Left lung (tissue), 10 donors: ENCODE results near the gene SORCS1. TPM values are rescaled to one million over a fixed set of nuclear protein-coding genes. Genes with fewer than 3 reads are reported as not detected.

Experiments used
- ATAC-seq: fragments of 200-7000 bp; cut with Tn5 transposase; one replicate; pipeline ENCODE4 v1.9.1; 2020; ENCODE audit warnings: moderate library complexity
- DNase-seq, 4 donors: peaks; one replicate each; pipeline ENCODE4 v3.0.0-alpha.2; 2013 to 2020
- H3K27ac ChIP-seq, 2 donors: fragments of 200-600 bp; sonication (generic) in 1 of 2; one replicate each; pipeline versions ENCODE4 v1.5.0 to v1.8.0; 2020 to 2021
- H3K27me3 ChIP-seq, 2 donors: fragments of 200-600 bp; sonication (generic) in 1 of 2; one replicate each; pipeline versions ENCODE4 v1.5.0 to v1.8.0; 2020 to 2021
- H3K36me3 ChIP-seq, 2 donors: fragments of 200-600 bp; sonication (generic) in 1 of 2; one replicate each; pipeline versions ENCODE4 v1.5.0 to v1.8.0; 2020 to 2021
- H3K4me1 ChIP-seq, 2 donors: fragments of 200-600 bp; one replicate each; pipeline ENCODE4 v1.8.0; 2021
- H3K4me3 ChIP-seq, 2 donors: fragments of 200-600 bp; sonication (generic) in 1 of 2; one replicate each; pipeline versions ENCODE4 v1.5.0 to v1.8.0; 2020 to 2021; ENCODE audit warnings: mild to moderate bottlenecking in 1 of 2
- H3K9me3 ChIP-seq, 2 donors: fragments of 200-600 bp; sonication (generic) in 1 of 2; one replicate each; pipeline versions ENCODE4 v1.5.0 to v1.8.0; 2020 to 2021
- intact Hi-C, 2 donors: fragments of 100-400 bp; cut with DNase I; formaldehyde crosslinking; loops; one replicate each; pipeline versions ENCODE4 v1.11.2 to v1.14.2; 2022
- polyA plus RNA-seq, 6 donors: library from polyadenylated mRNA; unstranded; fragments of 120-200 nt; gene quantifications; one replicate each; pipeline ENCODE4 v1.2.1, GENCODE V29; 2013; ENCODE audit not compliant: insufficient read length in 6 of 6
- total RNA-seq, 2 donors: library from RNA; stranded (reverse); fragmentation: NEBNext Ultra II Directional; extraction: Animal tissue kit (Norgen Biotek cat#: 25700); gene quantifications; one replicate each; pipeline ENCODE4 v1.2.1, GENCODE V29; 2021
- TF ChIP-seq, protein P1 (sequence below), 2 donors: fragments of 200-600 bp; sonication (generic) in 1 of 2; IDR thresholded peaks; one replicate each; pipeline versions ENCODE4 v1.5.0 to v1.8.0; 2021; ENCODE audit warnings: antibody characterized with exemption in 2 of 2
- donor health status: DM: no; HTN: yes; CAD: no.
- donor health status: DM: no; HTN: no; CAD: no.

Gene SORCS1
- total and polyA plus RNA-seq, 8 donors: 0.03 to 0.72 (median 0.21) TPM

DNA sequence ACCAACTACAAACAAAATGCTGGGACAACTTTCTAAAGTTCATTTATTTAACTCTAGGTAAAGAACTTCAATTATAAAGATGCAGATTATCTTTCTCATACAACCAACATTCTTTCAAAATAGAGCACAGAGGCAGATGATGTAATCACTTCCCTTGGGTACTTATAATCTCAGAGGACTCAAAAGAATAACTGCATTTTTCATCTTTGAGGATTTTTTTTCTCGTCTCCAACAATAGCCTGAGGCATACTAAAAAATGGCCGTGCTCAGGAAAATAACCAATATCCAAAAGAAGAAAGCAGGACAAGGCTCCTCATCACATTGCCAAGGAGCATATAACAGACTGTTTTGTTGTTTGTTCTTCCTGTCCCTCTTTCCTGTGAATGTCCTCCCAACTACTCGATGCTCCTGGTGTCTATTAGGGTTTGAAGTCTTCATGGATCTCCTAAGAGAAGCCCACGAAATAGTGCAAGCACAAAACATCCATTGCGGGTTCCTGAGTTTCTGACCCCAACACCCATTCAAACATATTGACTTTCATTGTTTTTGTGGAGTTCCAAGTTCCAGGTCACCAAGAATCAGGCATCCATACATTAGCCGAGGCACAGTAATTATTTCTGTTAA lies 182.9 kb downstream of the SORCS1 start:
- no peak for DNase-seq
- ATAC-seq: no peak
- no peaks in the 10 kb centered on the region for H3K27me3 ChIP-seq
- H3K4me3 ChIP-seq: no peak overlapping the region
- H3K9me3 ChIP-seq: no peaks in the 10 kb centered on the region
- intact Hi-C loops: no loop called here
- no peak overlapping the region for H3K27ac ChIP-seq
- H3K4me1 ChIP-seq: no peaks in the 10 kb centered on the region
- H3K36me3 ChIP-seq: no peaks in the 10 kb centered on the region
- TF ChIP-seq, protein P1, sequence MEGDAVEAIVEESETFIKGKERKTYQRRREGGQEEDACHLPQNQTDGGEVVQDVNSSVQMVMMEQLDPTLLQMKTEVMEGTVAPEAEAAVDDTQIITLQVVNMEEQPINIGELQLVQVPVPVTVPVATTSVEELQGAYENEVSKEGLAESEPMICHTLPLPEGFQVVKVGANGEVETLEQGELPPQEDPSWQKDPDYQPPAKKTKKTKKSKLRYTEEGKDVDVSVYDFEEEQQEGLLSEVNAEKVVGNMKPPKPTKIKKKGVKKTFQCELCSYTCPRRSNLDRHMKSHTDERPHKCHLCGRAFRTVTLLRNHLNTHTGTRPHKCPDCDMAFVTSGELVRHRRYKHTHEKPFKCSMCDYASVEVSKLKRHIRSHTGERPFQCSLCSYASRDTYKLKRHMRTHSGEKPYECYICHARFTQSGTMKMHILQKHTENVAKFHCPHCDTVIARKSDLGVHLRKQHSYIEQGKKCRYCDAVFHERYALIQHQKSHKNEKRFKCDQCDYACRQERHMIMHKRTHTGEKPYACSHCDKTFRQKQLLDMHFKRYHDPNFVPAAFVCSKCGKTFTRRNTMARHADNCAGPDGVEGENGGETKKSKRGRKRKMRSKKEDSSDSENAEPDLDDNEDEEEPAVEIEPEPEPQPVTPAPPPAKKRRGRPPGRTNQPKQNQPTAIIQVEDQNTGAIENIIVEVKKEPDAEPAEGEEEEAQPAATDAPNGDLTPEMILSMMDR (IDR thresholded peaks at IDR 0.05): no peak

DNA sequence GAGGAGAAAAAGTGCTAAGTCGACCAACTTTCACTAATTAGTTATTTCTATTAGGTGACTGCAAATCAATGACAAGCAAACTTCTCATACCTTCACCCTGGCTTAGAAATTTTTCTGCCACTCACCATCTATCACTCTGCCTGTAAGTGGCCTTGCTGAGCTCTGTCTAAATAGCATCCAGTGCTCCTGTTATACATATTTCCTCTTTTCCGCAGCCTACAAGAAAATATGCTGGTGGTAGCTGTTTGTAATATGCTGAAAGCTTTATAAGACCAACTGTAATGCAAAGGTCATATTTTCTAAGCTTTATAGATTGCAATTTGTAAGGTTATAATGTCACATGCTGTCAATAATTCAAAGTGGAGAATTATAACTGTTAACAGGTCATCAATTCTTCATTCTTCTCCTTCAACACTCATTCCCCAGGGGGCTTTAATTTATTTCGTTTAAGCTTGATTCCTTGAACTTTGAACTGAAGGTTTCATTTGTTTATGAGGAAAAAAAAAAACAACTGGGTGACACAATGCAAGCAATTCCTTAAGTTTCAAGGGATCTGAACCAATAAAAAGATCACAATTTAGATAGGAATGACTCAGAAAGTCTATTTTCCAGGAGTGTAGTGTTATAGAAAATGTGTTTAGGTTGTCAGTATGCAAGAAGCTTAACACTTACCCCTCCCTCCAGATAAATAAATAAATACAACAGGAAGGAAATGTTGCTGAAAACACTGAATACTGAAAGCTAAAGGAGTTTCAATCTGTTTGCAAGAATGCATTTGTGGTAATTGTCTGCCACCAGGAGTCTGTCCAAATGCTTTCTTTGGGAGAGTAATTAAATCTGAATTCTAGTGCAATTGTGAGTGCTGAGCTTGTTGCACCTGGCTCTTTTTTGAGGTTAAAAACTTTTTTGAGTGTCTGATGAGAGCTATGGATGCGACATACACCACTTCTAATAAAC lies 183.7 kb downstream of the SORCS1 start:
- intact Hi-C loops: no loop called here
- ATAC-seq (no peak), DNase-seq (no peak)
- Histone ChIP-seq H3K9me3 (no peaks in the 10 kb centered on the region), H3K27ac (no peak overlapping the region), H3K36me3 (no peaks in the 10 kb centered on the region), H3K4me3 (no peak overlapping the region), H3K27me3 (no peaks in the 10 kb centered on the region), H3K4me1 (no peaks in the 10 kb centered on the region)
- TF ChIP-seq, protein P1 (IDR thresholded peaks at IDR 0.05): no peak

DNA sequence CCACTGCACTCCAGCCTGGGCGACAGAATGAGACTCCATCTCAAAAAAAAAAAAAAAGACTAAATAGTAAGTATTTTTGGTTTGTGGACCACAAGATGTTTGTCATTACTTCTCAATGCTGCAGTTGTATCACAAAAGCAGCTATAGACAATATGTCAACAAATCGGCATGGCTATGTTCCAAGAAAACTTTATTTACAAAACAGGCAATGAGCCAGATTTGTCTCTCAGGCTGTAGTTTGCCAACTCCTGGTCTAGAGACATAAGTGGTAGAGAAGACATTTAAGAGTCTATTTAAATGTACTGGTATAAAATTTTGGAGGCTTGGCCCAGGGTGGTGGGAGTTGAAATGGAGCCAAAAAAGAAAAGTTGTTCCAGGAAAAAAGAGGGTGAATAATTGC lies 185.8 kb downstream of the SORCS1 start:
- TF ChIP-seq, protein P1 (IDR thresholded peaks at IDR 0.05): no peak
- Histone ChIP-seq H3K27me3 (no peaks in the 10 kb centered on the region), H3K36me3 (no peaks in the 10 kb centered on the region), H3K27ac (no peak overlapping the region), H3K4me3 (no peak overlapping the region), H3K9me3 (no peaks in the 10 kb centered on the region), H3K4me1 (no peaks in the 10 kb centered on the region)
- DNase-seq: peak in 1 of 4 donors; percentile 18
- intact Hi-C loops: no loop called here
- no peak for ATAC-seq

DNA sequence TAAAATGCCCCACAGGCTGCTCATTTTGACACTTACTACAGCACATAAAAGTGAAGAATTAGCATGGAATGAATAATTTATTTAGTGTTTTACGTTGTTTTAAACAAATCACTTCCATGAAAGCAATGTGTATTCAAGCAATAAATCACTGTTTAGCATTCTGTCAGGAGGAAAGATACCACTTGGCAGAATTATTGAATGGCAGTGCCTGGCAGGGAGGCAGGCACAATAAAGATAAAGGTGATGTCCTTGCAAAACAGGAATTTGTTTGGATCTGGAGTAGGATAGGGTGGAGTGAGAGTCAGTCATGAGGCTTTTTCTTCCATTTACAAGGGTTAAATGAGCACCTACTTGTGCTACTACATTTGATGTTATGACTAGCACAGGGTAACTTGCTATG lies 190.8 kb downstream of the SORCS1 start:
- Histone ChIP-seq H3K4me3 (no peak overlapping the region), H3K27ac (no peak overlapping the region), H3K4me1 (no peaks in the 10 kb centered on the region), H3K36me3 (no peaks in the 10 kb centered on the region), H3K27me3 (no peaks in the 10 kb centered on the region), H3K9me3 (no peaks in the 10 kb centered on the region)
- intact Hi-C loops: no loop called here
- TF ChIP-seq, protein P1 (IDR thresholded peaks at IDR 0.05): no peak
- ATAC-seq (no peak), DNase-seq (no peak)

DNA sequence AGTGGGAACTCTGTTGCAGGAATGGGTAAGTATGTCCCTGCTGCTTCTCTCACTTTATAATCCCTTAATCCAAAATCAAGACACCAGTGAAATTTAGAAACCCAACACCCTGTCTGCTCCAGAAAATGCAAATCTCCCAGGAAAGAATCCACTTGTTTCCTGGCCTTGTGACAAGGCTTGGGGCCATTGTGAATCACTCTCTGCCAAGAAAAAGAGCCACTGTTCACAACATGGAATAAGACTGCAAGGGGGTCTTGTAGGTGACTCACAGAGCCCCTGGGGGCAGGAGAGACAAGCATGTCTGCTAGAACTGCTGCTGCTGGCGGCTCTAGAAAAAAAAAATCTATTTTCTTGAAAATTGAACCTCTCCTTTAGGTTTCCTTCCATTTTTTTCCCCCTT lies 191.2 kb downstream of the SORCS1 start:
- H3K36me3 ChIP-seq: no peaks in the 10 kb centered on the region
- intact Hi-C loops: no loop called here
- DNase-seq (no peak), ATAC-seq (no peak)
- H3K4me1 ChIP-seq: no peaks in the 10 kb centered on the region
- TF ChIP-seq, protein P1 (IDR thresholded peaks at IDR 0.05): no peak
- H3K27me3 ChIP-seq: no peaks in the 10 kb centered on the region
- no peaks in the 10 kb centered on the region for H3K9me3 ChIP-seq
- H3K4me3 ChIP-seq: no peak overlapping the region
- H3K27ac ChIP-seq: no peak overlapping the region
